HG03060 (cell line): ENCODE measurements around the gene DBI.
"Not testable (repeated sequence)": the region's sequence is repeated elsewhere in the genome, so short reads cannot be mapped to it uniquely, and the experiment has no call there.

ENCODE experiments used
- ATAC-seq: cut with Tn5 transposase; IDR thresholded peaks from one replicate; pipeline ENCODE4 v1.9.1; 2021; ENCODE audit warnings: low read depth, moderate number of reproducible peaks; ENCODE audit not compliant: unreplicated experiment

The DBI gene

GRCh38 chr2:119393971-119394748, 27.4 kb downstream of the DBI start:
- no peak for ATAC-seq

GRCh38 chr2:119397196-119397595, 30.4 kb downstream of the DBI start:
- ATAC-seq: no peak

- no peak for ATAC-seq
Observed at GRCh38 chr2:119402106-119402505, 35.3 kb downstream of the DBI start.

- ATAC-seq: no peak
Observed at GRCh38 chr2:119402645-119403560, 36.1 kb downstream of the DBI start.

GRCh38 chr2:119403618-119404017, 36.8 kb downstream of the DBI start:
- ATAC-seq: not testable (repeated sequence)

- ATAC-seq: no peak
Observed at GRCh38 chr2:119405151-119405550, 38.4 kb downstream of the DBI start.

GRCh38 chr2:119407430-119408220, 40.8 kb downstream of the DBI start:
- no peak for ATAC-seq

- no peak for ATAC-seq
Observed at GRCh38 chr2:119408221-119408619, 41.4 kb downstream of the DBI start.

GRCh38 chr2:119409506-119409905, 42.7 kb downstream of the DBI start:
- no peak for ATAC-seq

- ATAC-seq: no peak
Observed at GRCh38 chr2:119414894-119415293, 48.1 kb downstream of the DBI start.

GRCh38 chr2:119415630-119416029, 48.9 kb downstream of the DBI start:
- ATAC-seq: no peak

- no peak for ATAC-seq
Observed at GRCh38 chr2:119416299-119416923, 49.6 kb downstream of the DBI start.

GRCh38 chr2:119417908-119418307, 51.1 kb downstream of the DBI start:
- no peak for ATAC-seq

- ATAC-seq: no peak
Observed at GRCh38 chr2:119419065-119419464, 52.3 kb downstream of the DBI start.

- ATAC-seq: no peak
Observed at GRCh38 chr2:119419803-119420508, 53.2 kb downstream of the DBI start.

GRCh38 chr2:119421304-119421703, 54.5 kb downstream of the DBI start:
- ATAC-seq: no peak

GRCh38 chr2:119421741-119422140, 55.0 kb downstream of the DBI start:
- no peak for ATAC-seq
